ENCODE results near the gene FAS. TPM values are rescaled to one million over a fixed set of nuclear protein-coding genes. Genes with fewer than 3 reads are reported as not detected.

The FAS gene
- total RNA-seq, 2 donors from 2014 or later, result 41.1 to 43.1 TPM

- Histone ChIP-seq H3K36me3 (no peaks in the 10 kb centered on the region), H3K9ac (ENCODE audit: low read depth in 2 of 2, low read length in 2 of 2) (no peak overlapping the region), H3K27ac (no peak overlapping the region), H3K27me3 (no peaks in the 10 kb centered on the region), H3K4me3 (no peak overlapping the region), H3K9me3 (no peaks in the 10 kb centered on the region), H3K4me1 (peaks cover 4% of the 10 kb centered on the region)
- TF ChIP-seq CTCF (IDR thresholded peaks at IDR 0.05), result no peak
- intact Hi-C loops (cut with DNase I), result no loop called here
- no peak for DNase-seq
These were observed 38.6 kb downstream of the FAS start for GRCh38 chr10:89029181-89029580.

- Histone ChIP-seq H3K27ac (no peak overlapping the region), H3K9ac (ENCODE audit: low read depth in 2 of 2, low read length in 2 of 2) (no peak overlapping the region), H3K4me1 (peaks cover 4% of the 10 kb centered on the region), H3K9me3 (no peaks in the 10 kb centered on the region), H3K27me3 (no peaks in the 10 kb centered on the region), H3K36me3 (no peaks in the 10 kb centered on the region), H3K4me3 (no peak overlapping the region)
- DNase-seq, result peak; percentile 74
- peak; percentile 89 for TF ChIP-seq CTCF (IDR thresholded peaks at IDR 0.05)
- intact Hi-C loops (cut with DNase I), result loop anchor here (2.0 kb wide), 1 partner anchor 179 kb away; no protein-coding TSS in a partner anchor
These were observed 39.3 kb downstream of the FAS start for GRCh38 chr10:89029785-89030437.

DNA sequence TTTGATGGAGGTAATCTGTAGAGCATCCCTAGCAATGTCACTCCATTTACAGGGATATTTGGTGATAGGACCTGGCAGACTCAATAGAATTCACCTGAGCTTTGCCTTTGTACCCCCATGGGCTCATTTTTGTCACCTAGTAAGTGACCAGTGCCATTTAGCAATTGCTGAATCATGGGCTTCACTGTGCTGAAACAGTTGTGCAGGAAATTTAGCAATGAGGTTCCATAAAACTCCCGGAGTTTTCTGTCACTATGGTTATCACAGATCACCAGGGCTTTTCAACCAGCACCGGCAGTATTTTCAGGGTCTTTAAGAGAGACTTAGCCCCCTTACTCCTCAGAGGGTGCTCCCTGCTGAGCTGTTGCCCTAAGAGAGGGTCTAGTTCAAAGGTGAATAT lies 40.2 kb downstream of the FAS start:
- H3K4me3 ChIP-seq, result no peak overlapping the region
- no peaks in the 10 kb centered on the region for H3K27me3 ChIP-seq
- H3K36me3 ChIP-seq, result no peaks in the 10 kb centered on the region
- TF ChIP-seq CTCF (IDR thresholded peaks at IDR 0.05), result no peak
- intact Hi-C loops (cut with DNase I), result loop anchor here (2.0 kb wide), 1 partner anchor 178 kb away; no protein-coding TSS in a partner anchor
- DNase-seq, result no peak
- H3K4me1 ChIP-seq, result peaks cover 4% of the 10 kb centered on the region
- no peak overlapping the region for H3K9ac ChIP-seq (ENCODE audit: low read depth in 2 of 2, low read length in 2 of 2)
- H3K27ac ChIP-seq, result no peak overlapping the region
- no peaks in the 10 kb centered on the region for H3K9me3 ChIP-seq

DNA sequence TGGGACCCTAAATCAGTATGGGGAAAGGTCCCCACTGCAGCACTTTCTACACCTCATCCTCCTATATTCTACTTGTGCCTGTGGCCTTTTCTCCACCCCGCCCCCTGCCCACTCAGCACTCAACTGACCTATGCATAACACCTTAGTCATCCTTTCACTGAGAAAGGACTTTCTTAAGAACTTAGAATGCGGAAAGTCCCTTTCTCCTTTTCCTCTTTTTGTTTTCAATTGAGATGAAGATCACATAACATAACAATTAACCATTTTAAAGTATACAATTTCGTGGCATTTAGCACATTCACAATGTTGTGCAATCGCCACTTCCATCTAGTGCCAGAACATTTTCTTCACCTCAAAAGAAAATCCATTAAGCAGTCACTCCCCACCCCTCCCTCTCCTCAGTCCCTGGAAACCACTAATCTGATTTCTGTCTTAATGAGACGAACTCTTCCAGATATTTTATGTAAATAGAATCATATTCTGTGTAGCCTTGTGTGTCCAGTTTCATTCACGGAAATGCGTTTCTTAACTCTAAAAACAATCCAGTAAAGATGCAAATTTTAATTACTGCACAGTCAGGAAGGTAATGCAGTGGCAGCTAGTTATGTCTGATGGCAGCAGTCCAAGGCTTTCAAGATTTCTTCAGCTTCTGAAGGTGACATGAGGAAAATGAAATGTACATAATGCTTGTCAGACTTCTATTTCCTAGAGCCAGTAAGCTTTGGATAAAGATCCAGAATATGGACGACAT lies 41.7 kb downstream of the FAS start:
- DNase-seq, result no peak
- H3K9ac ChIP-seq (ENCODE audit: low read depth in 2 of 2, low read length in 2 of 2), result no peak overlapping the region
- no peaks in the 10 kb centered on the region for H3K36me3 ChIP-seq
- TF ChIP-seq CTCF (IDR thresholded peaks at IDR 0.05), result no peak
- peaks cover 4% of the 10 kb centered on the region for H3K4me1 ChIP-seq
- H3K4me3 ChIP-seq, result no peak overlapping the region
- H3K27ac ChIP-seq, result no peak overlapping the region
- H3K9me3 ChIP-seq, result no peaks in the 10 kb centered on the region
- intact Hi-C loops (cut with DNase I), result no loop called here
- H3K27me3 ChIP-seq, result no peaks in the 10 kb centered on the region

GRCh38 chr10:89035461-89035860 lies 44.9 kb downstream of the FAS start:
- Histone ChIP-seq H3K4me1 (peaks cover 4% of the 10 kb centered on the region), H3K9me3 (no peaks in the 10 kb centered on the region), H3K4me3 (no peak overlapping the region), H3K27me3 (no peaks in the 10 kb centered on the region), H3K36me3 (no peaks in the 10 kb centered on the region), H3K9ac (ENCODE audit: low read depth in 2 of 2, low read length in 2 of 2) (no peak overlapping the region), H3K27ac (no peak overlapping the region)
- intact Hi-C loops (cut with DNase I), result no loop called here
- no peak for DNase-seq
- TF ChIP-seq CTCF (IDR thresholded peaks at IDR 0.05), result no peak

Measured in colonic mucosa (tissue), 4 donors.